Renal cortex interstitium (tissue), 15 donors: Measurements from ENCODE around the gene ELOVL2. TPM values are rescaled to one million over a fixed set of nuclear protein-coding genes. Genes with fewer than 3 reads are reported as not detected.
A peak's percentile ranks its signal among the peaks of the same experiment; 100 is the strongest.
"Not testable (repeated sequence)": the region's sequence is repeated elsewhere in the genome, so short reads cannot be mapped to it uniquely, and the experiment has no call there.

Source experiments
- DNase-seq, 11 donors: peaks; one replicate each; pipeline ENCODE4 v3.0.0-alpha.2; 2013; ENCODE audit warnings: low read depth in 9 of 11, low spot score in 4 of 11; ENCODE audit errors: extremely low read depth in 1 of 11
- long read RNA-seq, 16 experiments: transcript quantifications; one replicate each; lab custom pipeline, GENCODE V29; 2026
- polyA plus RNA-seq, 3 donors: library from polyadenylated mRNA; unstranded; fragments of 120-200 nt; gene quantifications; one replicate each; pipeline ENCODE4 v1.2.1, GENCODE V29; 2013; ENCODE audit not compliant: insufficient read length in 3 of 3

Gene ELOVL2
- 10 to 100 TPM in 2 of 3 donors, 1 to 10 TPM in 1; 8.4 to 11.3 (median 10.7) TPM for polyA plus RNA-seq
- long read RNA-seq, donor 1, partial matches to known transcripts: 0 of 4 reads
- long read RNA-seq, donor 1, other reads (novel, unspliced or antisense): 0 of 4 reads
- long read RNA-seq, donor 2, partial matches to known transcripts: 0 of 1 reads
- long read RNA-seq, donor 2, other reads (novel, unspliced or antisense): 0 of 1 reads
- long read RNA-seq, donor 3, transcript ELOVL2-201 (8 exons, 3,997 nt): major isoform, 5 of 5 reads
- long read RNA-seq, donor 3, partial matches to known transcripts: 0 of 5 reads
- long read RNA-seq, donor 3, other reads (novel, unspliced or antisense): 0 of 5 reads
- long read RNA-seq, donor 4, partial matches to known transcripts: 0 of 2 reads
- long read RNA-seq, donor 4, other reads (novel, unspliced or antisense): 0 of 2 reads
- long read RNA-seq, donor 5: 0 reads
- long read RNA-seq, donor 6, partial matches to known transcripts: 0 of 2 reads
- long read RNA-seq, donor 6, other reads (novel, unspliced or antisense): 0 of 2 reads
- long read RNA-seq, donor 7, partial matches to known transcripts: 0 of 1 reads
- long read RNA-seq, donor 7, other reads (novel, unspliced or antisense): 0 of 1 reads
- long read RNA-seq, donor 8: 0 reads
- long read RNA-seq, donor 9: 0 reads
- long read RNA-seq, donor 10: 0 reads
- long read RNA-seq, donor 11, transcript ELOVL2-201 (8 exons, 3,997 nt): major isoform, 6 of 6 reads
- long read RNA-seq, donor 11, partial matches to known transcripts: 0 of 6 reads
- long read RNA-seq, donor 11, other reads (novel, unspliced or antisense): 0 of 6 reads
- long read RNA-seq, donor 12, partial matches to known transcripts: 0 of 1 reads
- long read RNA-seq, donor 12, other reads (novel, unspliced or antisense): 0 of 1 reads
- long read RNA-seq, donor 13: 0 reads
- long read RNA-seq, donor 14, partial matches to known transcripts: 0 of 1 reads
- long read RNA-seq, donor 14, other reads (novel, unspliced or antisense): 0 of 1 reads
- long read RNA-seq, donor 15, partial matches to known transcripts: 0 of 1 reads
- long read RNA-seq, donor 15, other reads (novel, unspliced or antisense): 0 of 1 reads
- long read RNA-seq, donor 16, transcript ELOVL2-201 (8 exons, 3,997 nt): major isoform, 6 of 6 reads
- long read RNA-seq, donor 16, partial matches to known transcripts: 0 of 6 reads
- long read RNA-seq, donor 16, other reads (novel, unspliced or antisense): 0 of 6 reads

GRCh38 chr6:11043961-11044711, at the start of gene ELOVL2:
ELOVL2 (minus strand) TSS chr6:11044305; CDS start chr6:11044230, 75 bp downstream.
- peak in 8 of 11 donors; percentile 26 to 61 (median 38) for DNase-seq

- no peak for DNase-seq
Measured at GRCh38 chr6:11093376-11093625, 49.2 kb upstream of the ELOVL2 start.

GRCh38 chr6:11092668-11093375, 48.7 kb upstream of the ELOVL2 start:
- peak in 2 of 11 donors; percentile 17 to 35 for DNase-seq

GRCh38 chr6:11091141-11091540, 47.0 kb upstream of the ELOVL2 start:
- DNase-seq: not testable (repeated sequence)

GRCh38 chr6:11089695-11090094, 45.6 kb upstream of the ELOVL2 start:
- DNase-seq: no peak

- not testable (repeated sequence) for DNase-seq
Measured at GRCh38 chr6:11087141-11087812, 43.2 kb upstream of the ELOVL2 start.

- no peak for DNase-seq
Measured at GRCh38 chr6:11085758-11086435, 41.8 kb upstream of the ELOVL2 start.

GRCh38 chr6:11083956-11084355, 39.9 kb upstream of the ELOVL2 start:
- no peak for DNase-seq

GRCh38 chr6:11083491-11083890, 39.4 kb upstream of the ELOVL2 start:
- no peak for DNase-seq

- no peak for DNase-seq
Measured at GRCh38 chr6:11080296-11080695, 36.2 kb upstream of the ELOVL2 start.

GRCh38 chr6:11078266-11078665, 34.2 kb upstream of the ELOVL2 start:
- no peak for DNase-seq

GRCh38 chr6:11076540-11076939, 32.4 kb upstream of the ELOVL2 start:
- no peak for DNase-seq

- no peak for DNase-seq
Measured at GRCh38 chr6:11072101-11072500, 28.0 kb upstream of the ELOVL2 start.

GRCh38 chr6:11069760-11070159, 25.7 kb upstream of the ELOVL2 start:
- DNase-seq: no peak

GRCh38 chr6:11067348-11067747, 23.2 kb upstream of the ELOVL2 start:
- DNase-seq: no peak

- DNase-seq: no peak
Measured at GRCh38 chr6:11066505-11067347, 22.6 kb upstream of the ELOVL2 start.
